Panc1 (cell line): Measurements from ENCODE around the gene FAM163A. TPM values are rescaled to one million over a fixed set of nuclear protein-coding genes. Genes with fewer than 3 reads are reported as not detected.

Experiments used
- ATAC-seq: fragments of 200-7000 bp; cut with Tn5 transposase; 2 replicates; pipeline ENCODE4 v1.9.1; 2020; ENCODE audit warnings: mild to moderate bottlenecking, moderate library complexity
- BruUV-seq: library from RNA; stranded (reverse); fragments of 400-500 nt; replicated peaks from 2 replicates; lab custom pipeline; 2021; lab: Mats Ljungman, UMichigan
- CTCF ChIA-PET: fragments of 300-600 bp; sonication (Branson Sonifier 250); formaldehyde crosslinking; loops from one replicate; lab custom pipeline; 2022; ENCODE audit warnings: antibody characterized with exemption; lab: Charles Lee
- POLR2A ChIA-PET: fragments of 300-600 bp; sonication (Branson Sonifier 250); formaldehyde crosslinking; loops from one replicate; lab custom pipeline; 2022; ENCODE audit warnings: antibody characterized with exemption; lab: Charles Lee
- DNase-seq: peaks from one replicate; pipeline ENCODE4 v3.0.0-alpha.2; 2010; ENCODE audit warnings: low read depth, low spot score
- H3K27ac ChIP-seq: 2 replicates; pipeline ENCODE4 v1.5.1; 2011; ENCODE audit warnings: mild to moderate bottlenecking, low read length, inconsistent platforms
- H3K27me3 ChIP-seq: fragments of 200-500 bp; sonication (Bioruptor generic); 2 replicates; pipeline ENCODE4 v1.6.0; 2014; ENCODE audit warnings: low read length, inconsistent platforms; ENCODE audit not compliant: control insufficient read depth, insufficient read depth
- H3K36me3 ChIP-seq: fragments of 200-500 bp; sonication (Bioruptor generic); 2 replicates; pipeline ENCODE4 v1.5.1; 2014; ENCODE audit warnings: inconsistent platforms, mild to moderate bottlenecking, low read length, moderate library complexity; ENCODE audit not compliant: control insufficient read depth, insufficient read depth
- H3K4me1 ChIP-seq: 2 replicates; pipeline ENCODE4 v1.5.1; 2011; ENCODE audit warnings: inconsistent platforms, mild to moderate bottlenecking, low read length, moderate library complexity; ENCODE audit not compliant: control insufficient read depth, insufficient read depth
- H3K4me3 ChIP-seq, 2 experiments: 2 replicates each; pipeline ENCODE4 v1.5.1; 2011 to 2012; ENCODE audit warnings: low read depth in 2 of 2, low read length in 2 of 2, mild to moderate bottlenecking in 2 of 2, inconsistent platforms in 1 of 2, moderate library complexity in 1 of 2
- H3K9me3 ChIP-seq: fragments of 200-500 bp; sonication (Bioruptor generic); 2 replicates; pipeline ENCODE4 v1.5.1; 2014; ENCODE audit warnings: low read depth, mild to moderate bottlenecking, inconsistent platforms, low read length, moderate library complexity; ENCODE audit not compliant: control insufficient read depth, insufficient read depth
- POLR2AphosphoS5 ChIP-seq: IDR thresholded peaks from 2 replicates; pipeline ENCODE4 v1.6.1; 2012; ENCODE audit warnings: mild to moderate bottlenecking, low read depth, low read length, moderate library complexity
- SIN3A ChIP-seq: IDR thresholded peaks from 2 replicates; pipeline ENCODE4 v1.6.1; 2012; ENCODE audit warnings: low read depth, mild to moderate bottlenecking, low read length, moderate library complexity, borderline replicate concordance; ENCODE audit not compliant: insufficient read depth
- TCF7L2 ChIP-seq: IDR thresholded peaks from 2 replicates; pipeline ENCODE4 v1.6.1; 2011; ENCODE audit warnings: mild to moderate bottlenecking, low read depth, low read length, inconsistent platforms
- in situ Hi-C: cut with HindIII; loops from 2 replicates; pipeline ENCODE4 v1.10.0; 2016; ENCODE audit warnings: low sequenced_read_pairs, low pct_unique_long_range_greater_than_20kb
- intact Hi-C: fragments of 100-400 bp; cut with micrococcal nuclease; formaldehyde crosslinking; loops from one replicate; pipeline ENCODE4 v1.10.0; 2022; ENCODE audit not compliant: unreplicated experiment
- total RNA-seq: library from RNA; stranded (reverse); gene quantifications from one replicate; pipeline ENCODE4 v1.2.1, GENCODE V29; 2021; ENCODE audit not compliant: unreplicated experiment
- TF ChIP-seq, protein P1 (sequence below), 2 experiments: IDR thresholded peaks; 2 replicates each; pipeline ENCODE4 v1.6.1; 2011 to 2012; ENCODE audit warnings: low read depth in 2 of 2, control low read depth in 1 of 2, low read length in 1 of 2, mild to moderate bottlenecking in 1 of 2, moderate library complexity in 1 of 2; ENCODE audit not compliant: insufficient read depth in 1 of 2
- TF ChIP-seq, protein P2 (sequence below): fragments of 450-650 bp; IDR thresholded peaks from 2 replicates; pipeline ENCODE4 v1.5.1; 2017; ENCODE audit warnings: mild to moderate bottlenecking

FAM163A gene
- total RNA-seq, 1 experiment from 2014 or later, result not detected

DNA sequence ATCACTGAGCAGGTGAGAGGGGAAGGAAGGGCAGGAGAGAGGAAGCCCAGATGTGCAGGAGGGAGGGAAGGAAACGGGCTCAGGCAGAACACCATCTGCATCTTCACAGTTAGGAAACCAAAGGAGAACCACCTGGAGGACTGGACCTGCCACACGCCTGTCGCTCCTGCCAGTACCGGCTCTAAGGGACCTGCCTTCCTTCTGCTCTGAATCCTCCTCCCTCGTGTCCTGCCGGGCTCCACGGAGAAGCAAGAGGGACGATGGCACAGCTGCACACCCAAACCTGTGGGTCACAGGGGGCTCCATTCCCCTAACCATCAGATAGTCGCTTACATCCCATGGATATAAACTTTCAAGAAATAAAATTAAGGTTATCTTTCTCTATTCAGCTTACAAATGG, 78.4 kb downstream of the FAM163A start:
- intact Hi-C loops (no loop called here), in situ Hi-C loops (no loop called here)
- Histone ChIP-seq H3K4me3 (no peak overlapping the region), H3K4me1 (no peaks in the 10 kb centered on the region), H3K9me3 (no peaks in the 10 kb centered on the region), H3K27ac (no peak overlapping the region), H3K27me3 (no peaks in the 10 kb centered on the region), H3K36me3 (no peaks in the 10 kb centered on the region)
- CTCF ChIA-PET, result no interaction called here
- DNase-seq, result no peak
- no peak for ATAC-seq
- no TSS peak for BruUV-seq
- TF ChIP-seq, protein P1, sequence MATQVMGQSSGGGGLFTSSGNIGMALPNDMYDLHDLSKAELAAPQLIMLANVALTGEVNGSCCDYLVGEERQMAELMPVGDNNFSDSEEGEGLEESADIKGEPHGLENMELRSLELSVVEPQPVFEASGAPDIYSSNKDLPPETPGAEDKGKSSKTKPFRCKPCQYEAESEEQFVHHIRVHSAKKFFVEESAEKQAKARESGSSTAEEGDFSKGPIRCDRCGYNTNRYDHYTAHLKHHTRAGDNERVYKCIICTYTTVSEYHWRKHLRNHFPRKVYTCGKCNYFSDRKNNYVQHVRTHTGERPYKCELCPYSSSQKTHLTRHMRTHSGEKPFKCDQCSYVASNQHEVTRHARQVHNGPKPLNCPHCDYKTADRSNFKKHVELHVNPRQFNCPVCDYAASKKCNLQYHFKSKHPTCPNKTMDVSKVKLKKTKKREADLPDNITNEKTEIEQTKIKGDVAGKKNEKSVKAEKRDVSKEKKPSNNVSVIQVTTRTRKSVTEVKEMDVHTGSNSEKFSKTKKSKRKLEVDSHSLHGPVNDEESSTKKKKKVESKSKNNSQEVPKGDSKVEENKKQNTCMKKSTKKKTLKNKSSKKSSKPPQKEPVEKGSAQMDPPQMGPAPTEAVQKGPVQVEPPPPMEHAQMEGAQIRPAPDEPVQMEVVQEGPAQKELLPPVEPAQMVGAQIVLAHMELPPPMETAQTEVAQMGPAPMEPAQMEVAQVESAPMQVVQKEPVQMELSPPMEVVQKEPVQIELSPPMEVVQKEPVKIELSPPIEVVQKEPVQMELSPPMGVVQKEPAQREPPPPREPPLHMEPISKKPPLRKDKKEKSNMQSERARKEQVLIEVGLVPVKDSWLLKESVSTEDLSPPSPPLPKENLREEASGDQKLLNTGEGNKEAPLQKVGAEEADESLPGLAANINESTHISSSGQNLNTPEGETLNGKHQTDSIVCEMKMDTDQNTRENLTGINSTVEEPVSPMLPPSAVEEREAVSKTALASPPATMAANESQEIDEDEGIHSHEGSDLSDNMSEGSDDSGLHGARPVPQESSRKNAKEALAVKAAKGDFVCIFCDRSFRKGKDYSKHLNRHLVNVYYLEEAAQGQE (IDR thresholded peaks at IDR 0.05; ENCODE audit: insufficient read depth in 1 of 2, low read depth in 2 of 2, low read length in 1 of 2), result no peak
- TF ChIP-seq POLR2AphosphoS5, result no peak
- no peak for TF ChIP-seq SIN3A
- TF ChIP-seq TCF7L2, result no peak
- TF ChIP-seq, protein P2, sequence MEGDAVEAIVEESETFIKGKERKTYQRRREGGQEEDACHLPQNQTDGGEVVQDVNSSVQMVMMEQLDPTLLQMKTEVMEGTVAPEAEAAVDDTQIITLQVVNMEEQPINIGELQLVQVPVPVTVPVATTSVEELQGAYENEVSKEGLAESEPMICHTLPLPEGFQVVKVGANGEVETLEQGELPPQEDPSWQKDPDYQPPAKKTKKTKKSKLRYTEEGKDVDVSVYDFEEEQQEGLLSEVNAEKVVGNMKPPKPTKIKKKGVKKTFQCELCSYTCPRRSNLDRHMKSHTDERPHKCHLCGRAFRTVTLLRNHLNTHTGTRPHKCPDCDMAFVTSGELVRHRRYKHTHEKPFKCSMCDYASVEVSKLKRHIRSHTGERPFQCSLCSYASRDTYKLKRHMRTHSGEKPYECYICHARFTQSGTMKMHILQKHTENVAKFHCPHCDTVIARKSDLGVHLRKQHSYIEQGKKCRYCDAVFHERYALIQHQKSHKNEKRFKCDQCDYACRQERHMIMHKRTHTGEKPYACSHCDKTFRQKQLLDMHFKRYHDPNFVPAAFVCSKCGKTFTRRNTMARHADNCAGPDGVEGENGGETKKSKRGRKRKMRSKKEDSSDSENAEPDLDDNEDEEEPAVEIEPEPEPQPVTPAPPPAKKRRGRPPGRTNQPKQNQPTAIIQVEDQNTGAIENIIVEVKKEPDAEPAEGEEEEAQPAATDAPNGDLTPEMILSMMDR, result no peak
- POLR2A ChIA-PET, result no interaction called here

DNA sequence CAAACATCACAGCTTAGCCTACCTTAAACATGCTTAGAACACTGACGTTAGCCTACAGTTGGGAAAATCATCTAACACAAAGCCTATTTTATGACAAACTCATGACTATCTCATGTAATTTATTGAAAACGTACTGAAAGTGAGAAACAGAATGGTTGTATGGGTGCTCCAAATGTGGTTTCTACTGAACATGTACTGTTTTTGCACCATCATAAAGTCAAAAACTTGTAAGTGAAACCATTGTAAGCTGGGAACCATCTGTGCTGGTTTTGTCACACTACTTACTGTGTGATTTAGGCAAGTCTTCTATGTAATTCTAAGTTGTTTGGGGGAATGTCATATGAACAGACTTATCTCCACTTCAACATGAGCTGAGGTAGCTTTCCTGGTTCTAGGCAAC, 79.0 kb downstream of the FAM163A start:
- DNase-seq (no peak), ATAC-seq (no peak)
- no peak overlapping the region for H3K4me3 ChIP-seq
- CTCF ChIA-PET, result interaction anchor here (1.0 kb wide), 1 partner anchor 12 kb away, joined by 3 read pairs; no protein-coding TSS in a partner anchor
- no peaks in the 10 kb centered on the region for H3K36me3 ChIP-seq
- no peaks in the 10 kb centered on the region for H3K27me3 ChIP-seq
- intact Hi-C loops (no loop called here), in situ Hi-C loops (no loop called here)
- no peaks in the 10 kb centered on the region for H3K4me1 ChIP-seq
- TF ChIP-seq, protein P1 (IDR thresholded peaks at IDR 0.05; ENCODE audit: insufficient read depth in 1 of 2, low read depth in 2 of 2, low read length in 1 of 2), result no peak
- TF ChIP-seq POLR2AphosphoS5 (no peak), SIN3A (no peak), TCF7L2 (no peak)
- TF ChIP-seq, protein P2, result no peak
- no peak overlapping the region for H3K27ac ChIP-seq
- POLR2A ChIA-PET, result no interaction called here
- BruUV-seq, result no TSS peak
- H3K9me3 ChIP-seq, result no peaks in the 10 kb centered on the region
